ENCODE results near the gene CPED1. TPM values are rescaled to one million over a fixed set of nuclear protein-coding genes. Genes with fewer than 3 reads are reported as not detected.
"Not testable (repeated sequence)": the region's sequence is repeated elsewhere in the genome, so short reads cannot be mapped to it uniquely, and the experiment has no call there.

Gene CPED1
- total RNA-seq, 1 experiment from 2014 or later, result 1.6 TPM

GRCh38 chr7:121085922-121086321, 97.4 kb downstream of the CPED1 start:
- DNase-seq (ENCODE audit: low read depth), result no peak

DNA sequence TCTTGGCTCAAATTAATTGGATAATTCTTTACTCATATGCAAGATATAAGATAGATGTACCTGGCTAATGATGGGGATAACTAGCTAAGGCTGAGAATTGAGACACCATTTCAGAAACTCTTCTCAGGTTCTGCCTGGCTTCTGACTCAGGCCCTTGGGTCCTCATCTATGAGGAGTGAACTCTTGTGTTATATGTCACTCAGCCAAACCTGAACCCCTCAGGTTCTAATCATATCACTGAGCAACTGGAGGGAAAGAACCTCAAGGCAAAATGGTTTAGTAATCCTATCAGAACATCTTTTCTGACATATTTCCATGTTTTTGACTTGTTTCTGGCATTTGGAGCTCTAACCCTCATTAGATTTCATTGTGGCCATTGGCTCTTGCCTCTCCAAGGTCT, 100.4 kb downstream of the CPED1 start:
- no peak for DNase-seq (ENCODE audit: low read depth)

- no peak for DNase-seq (ENCODE audit: low read depth)
Observed at GRCh38 chr7:121094829-121095228, 106.3 kb downstream of the CPED1 start.

GRCh38 chr7:121097577-121097976, 109.1 kb downstream of the CPED1 start:
- no peak for DNase-seq (ENCODE audit: low read depth)

DNA sequence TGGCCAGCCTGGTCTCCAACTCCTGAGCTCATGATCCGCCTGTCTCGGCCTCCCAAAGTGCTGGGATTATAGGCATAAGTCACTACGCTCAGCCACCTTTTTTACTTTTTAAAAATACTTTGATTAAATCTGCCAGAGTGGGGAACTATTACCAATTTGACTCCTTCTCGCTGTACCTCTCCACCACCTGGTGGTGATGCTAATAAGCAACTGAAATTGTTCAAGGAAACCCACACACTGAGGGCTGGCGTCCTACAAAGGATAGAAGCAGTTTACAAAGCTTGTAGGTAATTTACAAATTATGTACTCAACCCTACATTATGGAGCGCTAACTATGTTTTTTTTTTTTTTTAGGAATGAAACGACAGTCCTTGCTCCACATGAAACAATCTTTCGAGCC, 111.1 kb downstream of the CPED1 start:
- no peak for DNase-seq (ENCODE audit: low read depth)

DNA sequence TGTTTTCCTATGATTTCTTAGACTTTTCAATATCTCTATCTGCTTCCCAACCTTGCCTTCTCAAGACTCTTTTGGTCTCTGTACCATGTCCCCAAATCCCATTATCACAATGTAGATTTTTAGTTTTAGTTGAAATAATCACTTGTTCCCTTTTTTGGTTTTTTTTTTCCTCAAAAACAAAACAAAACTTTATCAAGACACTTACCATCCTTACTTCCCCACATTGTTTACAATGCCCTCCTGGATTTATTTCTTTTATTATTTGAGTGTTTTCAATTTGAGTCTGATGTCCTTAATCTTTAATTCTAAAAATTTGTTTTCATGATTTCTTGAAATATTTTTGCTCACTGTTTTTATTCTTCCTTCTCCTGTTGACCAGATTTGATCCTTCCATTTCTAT, 112.6 kb downstream of the CPED1 start:
- DNase-seq (ENCODE audit: low read depth), result no peak

GRCh38 chr7:121101621-121102020, 113.1 kb downstream of the CPED1 start:
- DNase-seq (ENCODE audit: low read depth), result no peak

DNA sequence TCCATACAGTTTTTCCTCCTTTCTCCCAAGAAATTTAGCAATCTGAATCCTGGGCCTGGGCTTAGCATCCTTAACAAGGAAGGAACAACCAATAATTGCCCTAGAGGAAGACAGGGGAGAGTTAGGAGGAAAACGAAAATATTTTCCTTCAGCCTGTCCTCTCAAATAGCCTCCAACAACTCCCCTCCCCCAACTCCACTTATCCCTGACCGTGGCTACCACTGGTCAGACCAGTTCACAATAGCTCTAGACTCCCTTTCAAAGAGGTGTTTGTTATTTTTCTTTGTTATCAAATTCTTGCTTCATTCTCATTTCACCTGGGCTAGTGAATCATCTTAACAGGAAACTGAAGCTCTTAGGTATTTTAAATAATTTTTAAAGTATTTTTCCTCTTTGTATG, 114.1 kb downstream of the CPED1 start:
- no peak for DNase-seq (ENCODE audit: low read depth)

DNA sequence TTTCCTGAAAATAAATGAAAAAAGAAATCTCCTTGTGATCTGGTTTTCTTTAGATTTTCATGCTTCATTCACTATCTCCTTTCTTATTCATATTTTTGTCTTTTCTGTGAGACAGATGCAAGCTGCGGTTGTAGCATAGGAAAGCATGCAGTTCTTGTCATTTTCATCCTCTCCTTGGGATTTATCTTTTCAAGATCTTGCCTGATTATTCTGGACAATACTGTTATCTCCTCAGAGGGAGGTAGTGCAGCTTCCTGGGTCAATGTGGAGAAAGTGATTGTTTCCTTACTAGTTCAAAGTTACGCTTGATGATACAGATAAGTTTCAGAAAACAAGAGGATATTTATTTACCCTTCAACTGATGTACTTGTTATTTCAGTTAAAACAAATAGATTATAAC, 114.6 kb downstream of the CPED1 start:
- no peak for DNase-seq (ENCODE audit: low read depth)

DNA sequence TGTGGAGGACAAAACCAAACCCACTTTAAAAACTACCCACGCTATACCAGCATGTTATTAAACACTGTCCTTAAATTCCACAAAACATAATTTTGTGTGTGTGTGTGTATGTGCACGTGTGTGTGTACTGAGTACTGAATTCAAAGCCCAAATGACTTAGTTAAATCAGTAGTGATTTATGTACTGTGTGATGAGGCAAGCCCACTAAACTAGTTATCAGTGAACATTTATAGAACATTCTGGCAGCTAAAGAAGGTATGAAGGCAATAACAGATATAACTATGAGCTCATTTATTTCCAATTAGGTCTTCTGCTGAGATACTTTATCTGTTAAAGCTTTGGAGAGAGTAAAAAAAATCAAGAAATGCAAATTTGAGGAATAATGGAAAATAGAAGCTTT, 115.1 kb downstream of the CPED1 start:
- no peak for DNase-seq (ENCODE audit: low read depth)

DNA sequence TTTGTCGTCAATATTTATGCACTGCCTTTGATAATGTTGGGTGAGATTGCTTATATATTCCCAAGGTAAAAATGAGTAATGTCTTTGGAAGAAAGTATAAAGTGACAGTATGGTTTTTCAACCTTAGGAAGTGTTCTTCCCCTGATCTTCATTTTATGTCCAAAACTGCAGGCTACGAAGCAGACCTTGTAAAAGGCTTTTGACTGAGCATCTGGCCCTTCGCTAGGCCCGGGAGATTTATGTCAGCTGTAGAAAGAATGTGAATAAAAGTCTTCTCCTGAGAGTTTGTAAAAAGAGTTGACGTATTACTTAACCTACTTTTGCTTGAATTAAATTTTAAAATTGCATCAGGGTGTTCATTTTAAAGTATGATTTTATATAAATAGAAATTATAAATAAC, 116.8 kb downstream of the CPED1 start:
- DNase-seq (ENCODE audit: low read depth), result no peak

- peak; percentile 55 for DNase-seq (ENCODE audit: low read depth)
Observed at GRCh38 chr7:121107923-121108498, 119.5 kb downstream of the CPED1 start.

DNA sequence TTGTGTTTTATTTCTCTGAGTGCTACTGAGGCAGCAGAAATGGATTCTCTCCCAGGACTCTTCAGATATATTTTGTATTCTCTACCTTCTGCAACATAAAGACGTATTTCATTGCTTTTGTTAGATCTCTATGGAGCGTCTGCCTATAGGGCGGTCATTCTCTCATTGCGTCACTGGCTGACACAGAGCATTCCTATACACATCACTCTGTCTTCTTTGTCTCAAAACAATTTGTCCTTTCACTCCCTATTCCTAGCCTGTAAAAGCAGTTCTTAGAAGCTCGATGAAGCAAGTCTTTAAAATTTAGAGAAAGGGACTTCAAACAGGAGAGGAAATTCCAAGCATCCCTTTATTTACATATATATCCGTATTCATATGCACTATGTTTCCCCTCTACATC, 120.6 kb downstream of the CPED1 start:
- DNase-seq (ENCODE audit: low read depth), result no peak

GRCh38 chr7:121113288-121113687, 124.8 kb downstream of the CPED1 start:
- DNase-seq (ENCODE audit: low read depth), result no peak

DNA sequence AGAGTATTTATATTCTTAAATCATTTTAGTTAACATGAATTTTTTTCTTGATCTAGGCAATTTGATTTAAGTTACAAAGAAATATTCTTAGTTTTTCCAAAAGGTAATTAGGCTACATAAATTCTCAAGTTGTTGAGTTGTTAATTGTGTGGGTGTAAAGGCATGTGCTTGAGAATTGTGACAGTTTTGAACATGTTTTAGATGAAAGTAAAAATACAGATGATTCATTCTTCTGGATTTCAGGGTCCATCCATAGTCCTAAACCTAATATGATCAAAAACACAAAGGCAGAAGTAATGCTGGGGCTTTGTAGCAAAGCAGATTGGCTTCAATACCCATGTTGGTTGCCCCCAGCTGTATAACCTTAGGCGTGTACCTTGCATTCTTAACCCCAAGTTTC, 127.9 kb downstream of the CPED1 start:
- DNase-seq (ENCODE audit: low read depth), result no peak

DNA sequence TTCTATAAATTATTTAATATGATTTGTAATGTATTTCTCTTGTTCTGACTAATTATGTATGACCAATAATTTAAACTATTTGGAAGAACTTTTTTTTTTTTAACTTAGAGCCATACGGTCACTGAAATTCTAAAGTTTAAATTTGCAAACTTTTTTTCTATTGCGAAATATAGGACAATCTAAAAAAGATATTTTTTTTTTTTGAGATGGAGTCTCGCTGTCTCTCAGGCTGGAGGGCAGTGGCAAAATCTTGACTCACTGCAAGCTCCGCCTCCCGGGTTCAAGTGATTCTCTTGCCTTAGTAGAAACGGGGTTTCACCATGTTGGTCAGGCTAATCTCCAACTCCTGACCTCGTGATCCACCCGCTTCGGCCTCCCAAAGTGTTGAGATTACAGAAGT, 130.5 kb downstream of the CPED1 start:
- no peak for DNase-seq (ENCODE audit: low read depth)

- DNase-seq (ENCODE audit: low read depth), result no peak
Observed at GRCh38 chr7:121123032-121123431, 134.5 kb downstream of the CPED1 start.

GRCh38 chr7:121125454-121125853, 136.9 kb downstream of the CPED1 start:
- DNase-seq (ENCODE audit: low read depth), result not testable (repeated sequence)

GRCh38 chr7:121126201-121126600, 137.7 kb downstream of the CPED1 start:
- DNase-seq (ENCODE audit: low read depth), result no peak

DNA sequence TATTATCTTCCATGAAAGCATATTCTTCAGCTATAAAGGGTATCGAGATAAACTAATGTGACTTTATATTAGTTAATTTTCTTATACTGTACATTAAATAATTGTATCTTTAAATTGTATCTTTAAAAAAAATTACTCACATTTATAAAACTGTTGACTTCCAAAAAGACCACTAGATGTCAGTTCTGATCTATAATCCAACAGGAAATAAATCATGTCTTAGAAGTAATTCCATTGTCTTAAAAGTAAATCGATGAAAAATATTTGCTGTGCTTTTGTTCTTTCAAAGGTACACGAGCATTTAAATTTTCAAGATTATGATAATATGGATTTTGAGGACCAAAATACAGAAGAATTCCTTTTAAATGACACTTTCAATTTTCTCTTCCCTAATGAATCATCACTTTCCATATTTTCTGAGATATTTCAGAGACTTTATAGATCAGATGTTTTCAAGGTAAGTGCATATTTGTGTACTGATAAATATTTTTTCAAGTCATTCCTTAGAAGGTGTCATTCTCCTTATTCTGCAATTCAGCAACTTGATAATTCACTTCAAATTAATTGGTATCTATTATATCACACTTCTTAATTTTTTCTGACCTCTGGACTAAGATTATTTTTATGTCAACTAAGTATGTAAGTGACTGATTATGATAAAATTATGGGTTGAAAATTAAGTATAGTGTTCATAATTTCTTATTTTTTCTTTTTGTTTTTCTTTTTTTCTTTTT, 138.5 kb downstream of the CPED1 start:
- no peak for DNase-seq (ENCODE audit: low read depth)

GRCh38 chr7:121132940-121133339, 144.4 kb downstream of the CPED1 start:
- DNase-seq (ENCODE audit: low read depth), result no peak

DNA sequence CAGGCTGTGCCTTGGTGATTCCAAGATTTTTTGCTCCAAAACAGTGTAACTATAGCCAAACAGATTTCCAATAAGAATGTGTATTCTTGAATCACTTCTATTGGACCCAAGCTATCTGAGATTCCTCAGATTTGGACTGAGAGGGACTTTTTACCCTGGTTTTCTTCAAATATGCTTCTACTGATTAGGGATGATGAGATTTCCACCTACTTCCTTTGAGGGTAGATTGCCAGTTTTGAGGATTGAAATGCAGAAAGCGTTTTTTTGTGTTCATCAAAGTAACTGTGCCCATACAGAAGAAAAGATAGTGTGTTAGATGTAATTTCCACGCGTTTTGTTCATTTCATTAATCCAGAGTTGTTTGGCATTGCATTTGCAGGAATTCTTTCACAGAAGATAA, 144.9 kb downstream of the CPED1 start:
- DNase-seq (ENCODE audit: low read depth), result no peak

- no peak for DNase-seq (ENCODE audit: low read depth)
Observed at GRCh38 chr7:121137580-121137979, 149.1 kb downstream of the CPED1 start.
